SU-DHL-6 (cell line): ENCODE measurements around the gene CRAT.

ENCODE experiments used
- H2AFZ ChIP-seq: fragments of 200-600 bp; sonication (generic); 2 replicates; pipeline ENCODE4 v1.6.1; 2014; ENCODE audit warnings: low read depth, mild to moderate bottlenecking, moderate library complexity, mixed read lengths, antibody characterized with exemption, low read length; ENCODE audit not compliant: severe bottlenecking
- H3F3A ChIP-seq: fragments of 200-600 bp; shearing (Covaris generic); 2 replicates; pipeline ENCODE4 v1.6.0; 2016; ENCODE audit warnings: antibody characterized with exemption, mild to moderate bottlenecking; ENCODE audit not compliant: insufficient read depth
- H3K27ac ChIP-seq: fragments of 200-600 bp; sonication (generic); 2 replicates; pipeline ENCODE4 v1.5.1; 2016; ENCODE audit warnings: low read depth, mild to moderate bottlenecking, low read length, moderate library complexity, mixed read lengths
- H3K27me3 ChIP-seq: fragments of 200-600 bp; sonication (generic), shearing (Covaris generic); 2 replicates; pipeline ENCODE4 v1.6.0; 2014; ENCODE audit warnings: mild to moderate bottlenecking, low read length
- H3K36me3 ChIP-seq: fragments of 200-600 bp; sonication (generic); 2 replicates; pipeline ENCODE4 v1.6.1; 2014; ENCODE audit warnings: mild to moderate bottlenecking, low read length, mixed read lengths
- H3K4me2 ChIP-seq: fragments of 300-600, 200-600 bp; shearing (Covaris generic), sonication (generic); 2 replicates; pipeline ENCODE4 v1.6.0; 2014; ENCODE audit warnings: low read length, low read depth, mild to moderate bottlenecking; ENCODE audit not compliant: poor library complexity, severe bottlenecking
- H3K4me3 ChIP-seq: fragments of 200-600 bp; sonication (generic); 2 replicates; pipeline ENCODE4 v1.5.1; 2014; ENCODE audit warnings: antibody characterized with exemption, low read length, mild to moderate bottlenecking, mixed read lengths; ENCODE audit not compliant: insufficient read depth, poor library complexity, severe bottlenecking
- H3K79me2 ChIP-seq: fragments of 200-600 bp; sonication (generic); 2 replicates; pipeline ENCODE4 v1.6.1; 2014; ENCODE audit warnings: mild to moderate bottlenecking, low read length, moderate library complexity; ENCODE audit not compliant: insufficient read depth
- H3K9ac ChIP-seq: fragments of 200-600 bp; sonication (generic); 2 replicates; pipeline ENCODE4 v1.7.0; 2014; ENCODE audit warnings: mild to moderate bottlenecking, low read length
- H3K9me2 ChIP-seq: fragments of 200-600 bp; sonication (generic); replicated peaks from 2 replicates; pipeline ENCODE4 v1.6.1; 2014; ENCODE audit warnings: low read length; ENCODE audit not compliant: insufficient read depth
- H3K9me3 ChIP-seq: fragments of 200-600 bp; sonication (generic); 2 replicates; pipeline ENCODE4 v1.6.1; 2014; ENCODE audit warnings: low read length, mixed read lengths; ENCODE audit not compliant: insufficient read depth
- H4K20me1 ChIP-seq: fragments of 200-600 bp; sonication (generic); 2 replicates; pipeline ENCODE4 v1.6.1; 2014; ENCODE audit warnings: low read depth, mild to moderate bottlenecking, antibody characterized with exemption, low read length, moderate library complexity, mixed read lengths
- CTCF ChIP-seq: fragments of 200-600 bp; sonication (generic); IDR thresholded peaks from one replicate; pipeline ENCODE4 v1.5.1; 2017; ENCODE audit warnings: antibody characterized with exemption, mild to moderate bottlenecking, low read length, moderate library complexity; ENCODE audit not compliant: insufficient read depth, poor library complexity, severe bottlenecking
- EZH2phosphoT487 ChIP-seq: fragments of 200-600 bp; sonication (generic), shearing (Covaris generic); conservative IDR thresholded peaks from 2 replicates; pipeline ENCODE4 v1.6.1; 2018; ENCODE audit warnings: mild to moderate bottlenecking, antibody characterized with exemption, low read length, moderate library complexity, mixed read lengths

CRAT gene

GRCh38 chr9:129080601-129081387, 29.8 kb downstream of the CRAT start, which contains the start of gene DOLPP1:
Gene DOLPP1, plus strand, starts transcription at chr9:129081111. Its CDS starts 21 bp downstream, at chr9:129081132.
- H3K4me2 ChIP-seq, result peak within 1 kb of the TSS; percentile 88
- peaks cover 26% of the 10 kb centered on the region for H3K79me2 ChIP-seq
- TF ChIP-seq EZH2phosphoT487, result no peak
- no peak for TF ChIP-seq CTCF
- peak within 1 kb of the TSS; percentile 82 for H3K9ac ChIP-seq
- H4K20me1 ChIP-seq, result no peaks in the 10 kb centered on the region
- H3K27me3 ChIP-seq, result no peaks in the 10 kb centered on the region
- H3F3A ChIP-seq, result no peaks in the 10 kb centered on the region
- peak within 1 kb of the TSS; percentile 81 for H3K4me3 ChIP-seq
- no peaks in the 10 kb centered on the region for H3K9me2 ChIP-seq
- peak within 1 kb of the TSS; percentile 50 for H3K27ac ChIP-seq
- no peaks in the 10 kb centered on the region for H3K36me3 ChIP-seq
- peak within 1 kb of the TSS; percentile 78 for H2AFZ ChIP-seq
- H3K9me3 ChIP-seq, result no peaks in the 10 kb centered on the region

GRCh38 chr9:129080298-129080600, 30.3 kb downstream of the CRAT start:
- no peaks in the 10 kb centered on the region for H3K9me3 ChIP-seq
- H3K9ac ChIP-seq, result peak overlapping the region; percentile 59
- H3K27ac ChIP-seq, result no peak overlapping the region
- H3K79me2 ChIP-seq, result peaks cover 26% of the 10 kb centered on the region
- no peaks in the 10 kb centered on the region for H3F3A ChIP-seq
- peak overlapping the region; percentile 77 for H3K4me2 ChIP-seq
- H3K36me3 ChIP-seq, result no peaks in the 10 kb centered on the region
- no peaks in the 10 kb centered on the region for H3K27me3 ChIP-seq
- no peak for TF ChIP-seq EZH2phosphoT487
- no peak for TF ChIP-seq CTCF
- H2AFZ ChIP-seq, result peak overlapping the region; percentile 40
- H3K4me3 ChIP-seq, result peak overlapping the region; percentile 67
- H4K20me1 ChIP-seq, result no peaks in the 10 kb centered on the region
- no peaks in the 10 kb centered on the region for H3K9me2 ChIP-seq

GRCh38 chr9:129079829-129080228, 30.8 kb downstream of the CRAT start:
- Histone ChIP-seq H3K36me3 (no peaks in the 10 kb centered on the region), H3K4me3 (peak overlapping the region; percentile 67), H2AFZ (peak overlapping the region; percentile 40), H3K9ac (peak overlapping the region; percentile 59), H3K27me3 (no peaks in the 10 kb centered on the region), H3K79me2 (peaks cover 26% of the 10 kb centered on the region), H3K9me3 (no peaks in the 10 kb centered on the region), H3F3A (no peaks in the 10 kb centered on the region), H3K4me2 (peak overlapping the region; percentile 77), H3K9me2 (no peaks in the 10 kb centered on the region), H3K27ac (no peak overlapping the region), H4K20me1 (no peaks in the 10 kb centered on the region)
- TF ChIP-seq CTCF (no peak), EZH2phosphoT487 (no peak)
